ENCODE data around the gene SLC22A25. TPM values are rescaled to one million over a fixed set of nuclear protein-coding genes. Genes with fewer than 3 reads are reported as not detected.

Gene SLC22A25
- total RNA-seq, 1 donor from 2014 or later, result not detected

DNA sequence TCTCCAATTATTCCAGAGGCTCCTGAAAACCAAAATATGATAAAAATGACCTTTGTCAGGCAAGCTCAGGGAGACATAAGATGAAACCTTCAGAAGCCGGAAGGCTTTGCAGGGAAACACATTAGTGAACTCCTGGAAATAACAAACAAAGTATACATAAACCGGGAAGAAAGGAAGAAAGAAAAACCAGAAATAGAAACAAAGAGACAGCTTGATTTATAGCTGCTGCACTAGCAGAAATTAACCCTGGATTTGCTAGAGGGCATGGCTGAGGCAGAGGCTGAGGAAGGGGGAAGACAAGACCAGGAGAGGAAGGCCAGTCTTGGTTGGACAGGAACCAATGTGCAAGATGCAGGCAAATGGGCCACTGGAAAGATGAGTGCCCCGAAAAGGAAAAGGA lies 33.3 kb downstream of the SLC22A25 start:
- H3K4me3 ChIP-seq, result no peak overlapping the region
- H3K4me1 ChIP-seq, result no peaks in the 10 kb centered on the region
- DNase-seq, result no peak
- intact Hi-C loops (cut with DNase I), result loop anchor here (10.0 kb wide), 1 partner anchor 305 kb away; no protein-coding TSS in a partner anchor
- TF ChIP-seq, protein P1, sequence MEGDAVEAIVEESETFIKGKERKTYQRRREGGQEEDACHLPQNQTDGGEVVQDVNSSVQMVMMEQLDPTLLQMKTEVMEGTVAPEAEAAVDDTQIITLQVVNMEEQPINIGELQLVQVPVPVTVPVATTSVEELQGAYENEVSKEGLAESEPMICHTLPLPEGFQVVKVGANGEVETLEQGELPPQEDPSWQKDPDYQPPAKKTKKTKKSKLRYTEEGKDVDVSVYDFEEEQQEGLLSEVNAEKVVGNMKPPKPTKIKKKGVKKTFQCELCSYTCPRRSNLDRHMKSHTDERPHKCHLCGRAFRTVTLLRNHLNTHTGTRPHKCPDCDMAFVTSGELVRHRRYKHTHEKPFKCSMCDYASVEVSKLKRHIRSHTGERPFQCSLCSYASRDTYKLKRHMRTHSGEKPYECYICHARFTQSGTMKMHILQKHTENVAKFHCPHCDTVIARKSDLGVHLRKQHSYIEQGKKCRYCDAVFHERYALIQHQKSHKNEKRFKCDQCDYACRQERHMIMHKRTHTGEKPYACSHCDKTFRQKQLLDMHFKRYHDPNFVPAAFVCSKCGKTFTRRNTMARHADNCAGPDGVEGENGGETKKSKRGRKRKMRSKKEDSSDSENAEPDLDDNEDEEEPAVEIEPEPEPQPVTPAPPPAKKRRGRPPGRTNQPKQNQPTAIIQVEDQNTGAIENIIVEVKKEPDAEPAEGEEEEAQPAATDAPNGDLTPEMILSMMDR (IDR thresholded peaks at IDR 0.05), result no peak
- H3K27ac ChIP-seq, result no peak overlapping the region
- H3K27me3 ChIP-seq (ENCODE audit: low read depth), result no peaks in the 10 kb centered on the region
- no peaks in the 10 kb centered on the region for H3K36me3 ChIP-seq
- H3K9me3 ChIP-seq, result peaks cover 4% of the 10 kb centered on the region
- ATAC-seq, result no peak

Other genes with a start within 250 kb of the SLC22A25 start
- gene SLC22A8, start 227.8 kb downstream of the SLC22A25 start, total RNA-seq, result not detected
- not detected for gene SLC22A24, start 99.4 kb downstream of the SLC22A25 start, total RNA-seq
- not detected for gene SLC22A9, start 126.2 kb upstream of the SLC22A25 start, total RNA-seq
- gene PLAAT5, start 247.6 kb upstream of the SLC22A25 start, total RNA-seq, result 2.2 TPM